HEK293 (cell line): ENCODE data around the gene CDCP2.

ENCODE experiments used
- CTCF ChIP-seq: fragments of 450-650 bp; formaldehyde crosslinking; IDR thresholded peaks from 2 replicates; pipeline ENCODE4 v1.5.1; 2016; ENCODE audit warnings: missing biosample characterization, missing genetic modification characterization
- GLIS1 ChIP-seq: fragments of 450-650 bp; formaldehyde crosslinking; IDR thresholded peaks from 2 replicates; pipeline ENCODE4 v1.5.1; 2016; ENCODE audit warnings: missing biosample characterization, missing genetic modification characterization
- MYNN ChIP-seq: fragments of 450-650 bp; formaldehyde crosslinking; IDR thresholded peaks from 2 replicates; pipeline ENCODE4 v1.5.1; 2016; ENCODE audit warnings: missing biosample characterization, missing genetic modification characterization, borderline replicate concordance
- MZF1 ChIP-seq: fragments of 450-650 bp; formaldehyde crosslinking; IDR thresholded peaks from 2 replicates; pipeline ENCODE4 v1.5.1; 2017; ENCODE audit warnings: missing biosample characterization, missing genetic modification characterization, borderline replicate concordance
- PRDM1 ChIP-seq: fragments of 450-650 bp; formaldehyde crosslinking; IDR thresholded peaks from 2 replicates; pipeline ENCODE4; 2016; ENCODE audit warnings: missing biosample characterization, missing genetic modification characterization
- REST ChIP-seq: fragments of 450-650 bp; formaldehyde crosslinking; IDR thresholded peaks from 2 replicates; pipeline ENCODE4 v1.5.1; 2016; ENCODE audit warnings: missing biosample characterization, missing genetic modification characterization
- ZBTB49 ChIP-seq: fragments of 450-650 bp; formaldehyde crosslinking; IDR thresholded peaks from 2 replicates; pipeline ENCODE4 v1.5.1; 2016; ENCODE audit warnings: missing biosample characterization, missing genetic modification characterization, low read depth
- ZNF24 ChIP-seq: fragments of 450-650 bp; formaldehyde crosslinking; IDR thresholded peaks from 2 replicates; pipeline ENCODE4 v1.5.1; 2016; ENCODE audit warnings: missing biosample characterization, missing genetic modification characterization
- ZNF274 ChIP-seq, 2 experiments: fragments of 200-500 bp in 1 of 2; fragments of 450-650 bp in 1 of 2; sonication (Bioruptor generic) in 1 of 2; formaldehyde crosslinking in 1 of 2; IDR thresholded peaks; 2 replicates each; pipeline versions ENCODE4 v1.5.1 to v1.6.1; 2014 to 2016; ENCODE audit warnings: borderline replicate concordance in 1 of 2, inconsistent platforms in 1 of 2, low read length in 1 of 2, missing biosample characterization in 1 of 2, missing genetic modification characterization in 1 of 2
- ZNF324 ChIP-seq: fragments of 450-650 bp; formaldehyde crosslinking; IDR thresholded peaks from 2 replicates; pipeline ENCODE4 v1.5.1; 2016; ENCODE audit warnings: missing biosample characterization, missing genetic modification characterization
- ZNF354C ChIP-seq: fragments of 450-650 bp; formaldehyde crosslinking; IDR thresholded peaks from 2 replicates; pipeline ENCODE4 v1.5.1; 2016; ENCODE audit warnings: missing biosample characterization, missing genetic modification characterization, low read depth, borderline replicate concordance

GRCh38 chr1:54108156-54108555 is 44.6 kb downstream of the CDCP2 start:
- TF ChIP-seq CTCF, result no peak
- TF ChIP-seq GLIS1, result no peak
- TF ChIP-seq MYNN, result no peak
- TF ChIP-seq ZNF24 (tag by site-specific recombination), result no peak
- TF ChIP-seq ZNF354C (tag by site-specific recombination), result no peak
- TF ChIP-seq REST (tag by site-specific recombination), result no peak
- no peak for TF ChIP-seq ZBTB49 (tag by site-specific recombination)
- no peak for TF ChIP-seq ZNF274 (IDR thresholded peaks at IDR 0.05; ENCODE audit: low read length)
- no peak for TF ChIP-seq ZNF274 (tag by site-specific recombination; IDR thresholded peaks at IDR 0.05; ENCODE audit: borderline replicate concordance)
- no peak for TF ChIP-seq ZNF324 (tag by site-specific recombination)
- no peak for TF ChIP-seq PRDM1 (tag by site-specific recombination)
- TF ChIP-seq MZF1 (tag by site-specific recombination), result no peak
